NCI-H2029 (cell line): ENCODE measurements around the gene LRRC46.

ENCODE experiments used
- DNase-seq: peaks from one replicate; lab custom pipeline; 2025; lab: John Stamatoyannopoulos, UW

The LRRC46 gene

DNA sequence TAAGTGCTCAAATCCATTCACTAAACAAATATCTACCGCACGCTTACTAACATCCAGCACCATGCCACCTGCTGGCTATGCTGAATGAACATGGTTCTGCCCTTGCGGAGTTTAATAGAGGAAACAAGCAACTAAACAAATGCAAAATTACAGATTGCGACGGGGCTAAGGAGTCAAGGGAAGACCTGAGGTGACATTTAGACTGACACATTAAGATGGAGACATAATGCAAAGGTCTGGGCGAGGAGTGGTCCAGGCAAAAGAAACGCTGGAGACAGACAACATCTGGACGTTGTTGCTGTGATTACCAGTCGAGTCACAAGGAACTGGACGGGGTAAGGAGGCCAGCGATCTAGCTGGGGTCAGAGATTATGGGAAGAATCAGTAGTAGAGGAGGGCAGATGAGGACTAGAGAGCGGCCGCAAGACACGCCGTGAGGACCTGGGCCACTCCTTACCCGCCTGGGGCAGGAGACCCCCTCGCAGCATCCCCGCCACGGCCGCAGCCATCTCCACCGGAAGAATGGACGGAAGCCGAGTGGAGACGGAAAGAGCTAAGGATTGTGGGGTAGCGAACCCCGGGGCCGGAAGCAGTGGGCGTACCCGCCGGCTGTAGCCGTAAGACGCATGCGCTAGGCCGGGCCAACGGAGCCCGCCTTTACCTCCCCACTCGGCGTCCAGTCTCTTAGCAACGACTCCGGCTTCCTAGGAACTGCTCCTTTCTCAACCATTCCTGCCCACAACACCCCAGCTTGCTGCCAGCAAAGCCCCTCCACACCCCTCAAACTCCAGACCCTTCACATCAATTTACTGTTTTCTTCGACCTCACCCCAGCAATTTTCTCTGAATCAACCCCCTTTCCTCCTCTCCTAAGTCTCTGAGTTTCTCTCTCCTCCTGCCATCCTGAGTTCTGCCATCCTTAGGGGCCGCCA lies at the start of gene LRRC46, which contains the start of gene MRPL10:
Gene LRRC46 (plus strand): TSS at position 668 of the 931 bp plus-strand sequence. CDS start 320 bp downstream, outside the sequence.
Gene MRPL10 (minus strand): TSS at position 539 of the 931 bp plus-strand sequence. CDS start 30 bp downstream, at position 509.
- peak; percentile 79 for DNase-seq

GRCh38 chr17:47785538-47786123 lies 45.8 kb upstream of the LRRC46 start:
- DNase-seq = no peak

- peak; percentile 1 for DNase-seq
Observed at GRCh38 chr17:47789611-47790561, 41.6 kb upstream of the LRRC46 start.

GRCh38 chr17:47791025-47791424 lies 40.4 kb upstream of the LRRC46 start:
- DNase-seq = no peak

DNA sequence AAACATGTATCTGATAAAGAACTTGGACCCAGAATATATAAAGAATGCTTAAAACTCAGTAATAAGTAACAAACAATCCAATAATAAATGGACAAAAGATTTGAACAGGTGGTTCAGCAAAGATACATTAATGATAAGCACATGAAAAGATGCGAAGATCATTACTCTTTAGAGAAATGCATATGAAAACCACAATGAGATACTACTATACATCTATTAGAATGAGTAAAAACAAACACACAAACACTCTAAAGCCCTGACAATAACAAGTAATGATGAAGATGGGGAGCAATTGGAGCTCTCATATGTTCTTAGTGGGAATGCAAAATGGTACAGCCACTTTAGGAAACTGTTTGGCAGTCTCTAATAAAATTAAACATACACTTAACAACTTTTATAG lies 39.0 kb upstream of the LRRC46 start:
- DNase-seq = no peak

DNA sequence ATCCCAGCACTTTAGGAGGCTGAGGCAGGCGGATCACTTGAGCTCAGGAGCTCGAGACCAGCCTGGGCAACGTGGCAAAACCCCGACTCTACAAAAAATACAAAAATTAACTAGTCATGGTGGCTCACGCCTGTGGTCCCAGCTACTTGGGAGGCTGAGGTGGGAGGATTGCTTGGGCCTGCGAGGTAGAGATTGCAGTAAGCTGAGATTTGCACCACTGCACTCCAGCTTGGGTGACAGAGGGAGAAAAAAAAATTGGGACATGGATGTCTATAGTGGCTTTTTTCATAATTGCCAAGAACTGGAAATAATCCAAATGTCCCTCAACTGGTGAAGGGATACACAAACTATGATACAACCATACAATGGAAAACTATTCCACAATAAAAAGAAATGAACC lies 38.5 kb upstream of the LRRC46 start:
- no peak for DNase-seq

DNA sequence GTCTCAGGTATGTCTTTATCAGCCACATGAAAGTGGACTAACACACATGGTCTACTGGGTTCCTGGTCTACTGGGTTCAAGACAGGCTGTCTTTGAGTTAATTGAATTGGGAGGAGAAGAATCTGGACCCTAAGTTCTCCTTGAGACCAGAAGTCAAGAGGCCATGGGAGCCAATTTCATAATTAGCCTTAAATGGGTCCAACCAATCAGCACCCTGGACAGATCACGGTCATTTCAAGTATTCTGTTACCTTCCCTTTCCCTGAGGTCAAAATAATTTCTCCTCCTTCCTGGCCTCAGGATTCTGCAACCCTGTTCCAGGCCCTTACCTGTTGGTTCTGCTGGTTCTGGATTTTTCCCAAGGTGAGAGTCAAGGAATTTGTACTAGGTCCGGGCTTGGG lies 33.7 kb upstream of the LRRC46 start:
- DNase-seq = no peak

DNA sequence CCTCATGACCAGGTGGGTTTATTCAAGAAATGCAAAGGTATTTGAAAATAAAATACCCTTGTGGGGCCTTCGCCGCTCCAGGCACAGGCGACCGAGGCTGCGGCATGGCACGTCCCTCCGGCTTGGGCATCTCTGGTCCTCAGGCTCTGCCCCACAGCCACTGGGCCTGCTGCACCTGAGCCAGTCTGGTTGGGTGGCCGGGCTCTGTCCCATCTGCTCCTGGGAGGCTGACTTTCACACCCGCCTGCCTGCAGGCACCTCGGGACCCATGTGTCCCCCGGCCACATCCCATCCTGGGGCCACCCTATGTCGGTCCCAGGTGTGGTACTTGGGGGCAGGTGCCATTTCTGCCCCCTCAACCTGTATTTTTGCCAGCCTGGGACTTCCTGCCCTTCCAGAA lies 30.8 kb upstream of the LRRC46 start:
- no peak for DNase-seq

- DNase-seq = no peak
Observed at GRCh38 chr17:47801176-47801765, 30.2 kb upstream of the LRRC46 start.

- no peak for DNase-seq
Observed at GRCh38 chr17:47801906-47802305, 29.6 kb upstream of the LRRC46 start.

DNA sequence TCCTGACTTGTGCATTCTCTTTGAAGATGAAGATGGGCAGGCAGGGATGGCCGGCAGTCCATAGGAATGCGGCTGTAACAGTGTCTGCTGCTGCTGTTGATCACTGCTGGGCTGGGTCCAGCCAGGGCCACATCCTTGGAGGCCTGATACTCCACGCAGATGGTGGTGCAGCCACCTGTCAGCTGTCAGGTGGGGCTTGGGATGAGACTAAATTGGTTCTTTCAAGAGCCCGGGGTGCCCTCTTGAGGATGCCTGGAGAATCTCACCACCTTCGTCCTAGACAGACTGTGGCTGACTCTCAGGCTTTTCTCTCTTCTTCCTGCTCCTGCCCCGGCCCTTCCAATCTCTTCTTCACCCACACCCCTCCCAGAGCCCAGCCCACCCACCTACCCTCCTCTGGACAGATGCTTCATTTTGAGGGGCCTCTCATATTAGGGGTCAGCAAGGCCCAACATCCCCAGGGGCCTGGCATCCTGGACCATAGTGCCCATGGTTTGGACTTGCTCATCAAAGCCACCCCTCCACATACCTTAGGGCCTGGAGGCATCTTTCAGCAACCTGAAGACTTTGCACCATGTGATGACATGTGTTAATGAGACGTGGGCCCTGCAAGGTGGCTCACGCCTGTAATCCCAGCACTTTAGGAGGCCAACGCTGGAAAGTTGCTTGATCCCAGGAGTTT lies 29.0 kb upstream of the LRRC46 start:
- DNase-seq = peak; percentile 51

DNA sequence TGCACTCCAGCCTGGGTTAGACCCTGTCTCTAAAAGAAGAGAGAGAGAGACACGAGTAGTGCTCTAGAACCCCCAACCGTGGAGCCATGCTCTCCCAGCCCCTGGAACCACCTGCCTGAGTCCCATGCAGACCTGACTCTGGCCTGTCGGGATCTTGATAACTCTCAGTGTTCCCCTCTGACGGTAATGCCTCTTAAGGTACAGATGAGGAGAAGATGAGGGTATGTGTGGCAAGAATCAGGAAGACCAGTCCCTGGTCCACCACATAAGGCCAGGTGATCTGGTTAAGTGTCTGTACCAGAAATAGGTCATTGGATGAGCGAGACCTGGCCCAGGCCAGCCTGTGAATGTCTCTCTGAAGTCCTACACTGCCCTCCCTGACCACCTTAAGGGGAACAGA lies 28.3 kb upstream of the LRRC46 start:
- no peak for DNase-seq

- DNase-seq = no peak
Observed at GRCh38 chr17:47803751-47804150, 27.7 kb upstream of the LRRC46 start.

GRCh38 chr17:47804461-47804860 lies 27.0 kb upstream of the LRRC46 start:
- no peak for DNase-seq

- no peak for DNase-seq
Observed at GRCh38 chr17:47806026-47806912, 25.2 kb upstream of the LRRC46 start.

- DNase-seq = no peak
Observed at GRCh38 chr17:47806913-47807255, 24.6 kb upstream of the LRRC46 start.

GRCh38 chr17:47807421-47807820 lies 24.0 kb upstream of the LRRC46 start:
- no peak for DNase-seq

DNA sequence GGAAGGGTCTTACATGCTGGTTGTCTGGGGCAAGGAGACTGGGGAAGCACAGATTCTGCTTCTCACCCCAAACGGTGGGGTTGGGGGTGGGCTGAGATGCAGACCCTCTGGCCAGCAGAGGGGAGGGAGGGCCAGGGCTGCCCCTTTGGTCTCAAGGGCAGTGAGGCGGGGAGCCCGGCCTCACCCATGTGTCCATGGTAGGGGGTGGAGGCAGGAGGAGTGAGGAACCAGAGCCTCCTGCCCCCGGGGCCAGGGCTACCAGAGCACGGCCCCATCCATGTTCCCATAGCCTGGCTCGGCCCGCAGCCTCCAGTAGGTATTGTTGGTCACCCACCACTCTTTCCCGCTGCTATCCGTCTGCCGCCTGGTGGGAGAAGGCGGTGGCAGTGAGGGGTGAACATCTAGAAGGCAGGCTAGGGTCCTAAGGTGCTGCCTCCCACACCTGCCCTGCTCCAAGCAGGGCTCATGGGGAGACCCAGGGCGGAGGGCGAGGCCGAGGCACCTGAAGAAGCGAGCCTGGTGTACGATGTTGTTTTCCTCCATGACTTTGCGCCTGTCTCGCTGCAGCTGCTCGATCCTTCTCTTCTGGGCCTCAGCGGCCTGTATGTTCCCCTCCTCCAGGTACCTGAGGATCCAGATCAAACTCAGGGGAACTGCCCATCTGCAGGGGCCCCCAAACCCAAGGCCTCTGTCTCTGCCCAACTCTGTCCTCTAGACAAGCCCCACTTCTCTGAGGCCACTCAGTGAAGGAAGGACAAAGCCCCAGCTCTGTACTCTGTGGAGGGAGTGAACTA lies 23.2 kb upstream of the LRRC46 start:
- DNase-seq = no peak

- no peak for DNase-seq
Observed at GRCh38 chr17:47808830-47809480, 22.5 kb upstream of the LRRC46 start.
